WTC11 (cell line): Measurements from ENCODE around the gene ARHGAP32.
A peak's percentile ranks its signal among the peaks of the same experiment; 100 is the strongest.

Experiments used
- ATF2 ChIP-seq: sonication (generic); formaldehyde crosslinking; IDR thresholded peaks from 2 replicates; pipeline ENCODE4 v1.8.1; 2022; ENCODE audit warnings: low read depth, missing genetic modification reagents, borderline replicate concordance
- CTCF ChIP-seq: fragments of 200-600 bp; IDR thresholded peaks from 2 replicates; pipeline ENCODE4 v1.8.0; 2022; ENCODE audit warnings: antibody characterized with exemption
- JUN ChIP-seq: sonication (generic); formaldehyde crosslinking; IDR thresholded peaks from 2 replicates; pipeline ENCODE4 v1.8.0; 2023; ENCODE audit warnings: mild to moderate bottlenecking, missing genetic modification reagents
- NR2C2 ChIP-seq: sonication (generic); formaldehyde crosslinking; IDR thresholded peaks from 2 replicates; pipeline ENCODE4 v1.8.0; 2022; ENCODE audit warnings: mild to moderate bottlenecking, missing genetic modification reagents
- SMAD3 ChIP-seq: sonication (generic); formaldehyde crosslinking; IDR thresholded peaks from 2 replicates; pipeline ENCODE4 v1.8.0; 2022; ENCODE audit warnings: missing genetic modification reagents, mild to moderate bottlenecking, borderline replicate concordance

- TF ChIP-seq ATF2 (CRISPR knock-in tag): no peak
- TF ChIP-seq JUN: no peak
- TF ChIP-seq CTCF: peak; percentile 41
- TF ChIP-seq SMAD3 (CRISPR knock-in tag): no peak
- TF ChIP-seq NR2C2 (CRISPR knock-in tag): no peak
Measured at GRCh38 chr11:128956401-128957201, 235.5 kb downstream of the ARHGAP32 start.
